Stimulated activated CD8-positive, alpha-beta memory T cell treated with anti-CD3 and anti-CD28 coated beads, Interleukin-4, amount 100 ng/mL, for 1 hour (primary cell): Measurements from ENCODE around the gene SIX3.

Experiments
- DNase-seq, 2 donors: peaks; one replicate each; pipeline ENCODE4 v3.0.0-alpha.2; 2020; ENCODE audit warnings: low read depth in 2 of 2, low spot score in 1 of 2

The SIX3 gene

DNA sequence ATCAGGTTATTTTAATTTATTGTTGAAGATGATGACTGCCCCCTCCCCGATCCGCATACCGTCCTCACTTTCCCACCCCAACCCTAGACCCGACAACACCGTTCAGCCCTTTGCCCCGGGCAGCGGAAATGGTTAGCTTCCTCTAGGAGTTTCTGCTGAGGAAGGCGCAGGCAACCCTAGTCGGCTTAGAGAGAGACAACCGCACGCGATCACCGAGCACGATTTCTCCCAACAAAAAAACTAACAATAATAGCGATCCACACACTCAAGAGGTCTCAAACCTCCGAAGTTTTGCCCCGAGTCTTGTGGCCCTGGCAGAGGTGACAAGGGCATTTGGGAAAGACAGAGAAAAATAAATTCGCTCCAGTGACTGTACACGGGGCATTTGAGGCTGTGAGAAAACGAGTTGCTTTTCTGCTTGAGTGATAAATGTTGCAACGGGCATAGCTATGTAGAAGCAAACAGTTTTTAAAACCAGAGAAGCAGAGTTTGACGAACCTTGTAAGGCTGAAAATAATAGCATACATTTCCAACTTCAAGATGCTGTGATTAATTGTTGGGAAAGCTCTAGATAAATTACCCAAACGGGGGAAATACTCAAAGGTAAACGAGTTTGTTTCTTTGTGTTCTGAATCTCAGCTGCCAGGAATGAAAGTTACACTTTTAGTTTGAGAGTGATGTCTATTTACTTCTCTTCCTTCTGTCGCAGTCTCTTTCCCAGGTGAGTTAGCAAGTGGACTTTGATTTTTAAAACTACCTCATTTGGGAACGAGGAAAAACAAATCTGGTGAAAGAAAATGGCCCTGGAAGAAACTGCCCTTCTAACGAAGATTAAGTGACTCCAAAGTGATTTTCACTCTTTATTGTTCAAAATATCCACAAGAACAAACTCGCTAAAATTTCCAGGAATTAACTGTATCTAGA lies 11.0 kb upstream of the SIX3 start:
- no peak for DNase-seq

GRCh38 chr2:44931198-44931780 lies 10.2 kb upstream of the SIX3 start:
- DNase-seq, result no peak

DNA sequence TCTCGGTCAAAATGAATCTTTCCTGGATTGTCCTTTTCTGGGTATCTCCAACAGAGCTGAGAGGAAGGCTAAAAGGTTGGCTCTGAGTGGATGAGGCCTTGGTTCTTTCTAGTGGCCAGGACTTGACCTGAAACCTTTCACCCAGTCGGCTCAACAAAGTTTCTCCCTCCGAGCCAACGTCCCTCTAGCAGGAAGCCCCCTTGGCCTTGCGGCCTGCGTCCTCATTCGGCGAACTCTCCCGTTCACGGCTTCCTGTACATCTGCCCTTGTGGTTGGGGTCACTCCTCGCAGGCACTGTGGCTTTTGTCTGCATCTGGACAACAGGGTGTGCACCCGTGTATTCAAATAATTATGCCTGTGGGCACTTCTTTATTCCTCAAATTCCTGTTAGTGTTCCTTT lies 9.4 kb upstream of the SIX3 start:
- DNase-seq, result no peak

- DNase-seq, result no peak
Measured at GRCh38 chr2:44932564-44933392, 8.7 kb upstream of the SIX3 start.

DNA sequence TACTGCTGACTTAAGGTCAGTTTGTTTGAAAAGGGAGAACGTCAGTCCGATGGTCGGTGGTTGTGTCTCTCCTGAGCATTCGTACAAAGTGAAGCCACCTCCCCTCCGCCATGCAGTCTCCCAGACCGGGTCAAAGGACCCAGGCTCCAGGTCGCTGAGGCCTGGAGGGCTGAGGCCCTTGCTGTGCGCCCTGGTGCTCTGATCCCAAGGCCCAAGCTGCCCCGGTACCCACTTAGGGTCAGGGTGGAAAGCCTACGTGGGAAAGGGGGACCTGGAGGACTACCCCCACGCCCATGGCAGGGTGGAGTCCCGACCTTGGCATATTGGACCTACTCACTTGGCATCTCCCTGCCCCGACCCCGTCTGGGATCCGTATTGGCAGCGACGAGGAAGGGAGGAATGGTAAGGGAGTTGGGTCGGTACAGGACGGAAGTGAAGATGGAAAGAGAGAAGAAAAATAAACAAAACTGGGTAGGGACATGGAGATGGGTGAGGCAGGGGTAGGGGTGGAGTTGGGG lies 8.0 kb upstream of the SIX3 start:
- no peak for DNase-seq

DNA sequence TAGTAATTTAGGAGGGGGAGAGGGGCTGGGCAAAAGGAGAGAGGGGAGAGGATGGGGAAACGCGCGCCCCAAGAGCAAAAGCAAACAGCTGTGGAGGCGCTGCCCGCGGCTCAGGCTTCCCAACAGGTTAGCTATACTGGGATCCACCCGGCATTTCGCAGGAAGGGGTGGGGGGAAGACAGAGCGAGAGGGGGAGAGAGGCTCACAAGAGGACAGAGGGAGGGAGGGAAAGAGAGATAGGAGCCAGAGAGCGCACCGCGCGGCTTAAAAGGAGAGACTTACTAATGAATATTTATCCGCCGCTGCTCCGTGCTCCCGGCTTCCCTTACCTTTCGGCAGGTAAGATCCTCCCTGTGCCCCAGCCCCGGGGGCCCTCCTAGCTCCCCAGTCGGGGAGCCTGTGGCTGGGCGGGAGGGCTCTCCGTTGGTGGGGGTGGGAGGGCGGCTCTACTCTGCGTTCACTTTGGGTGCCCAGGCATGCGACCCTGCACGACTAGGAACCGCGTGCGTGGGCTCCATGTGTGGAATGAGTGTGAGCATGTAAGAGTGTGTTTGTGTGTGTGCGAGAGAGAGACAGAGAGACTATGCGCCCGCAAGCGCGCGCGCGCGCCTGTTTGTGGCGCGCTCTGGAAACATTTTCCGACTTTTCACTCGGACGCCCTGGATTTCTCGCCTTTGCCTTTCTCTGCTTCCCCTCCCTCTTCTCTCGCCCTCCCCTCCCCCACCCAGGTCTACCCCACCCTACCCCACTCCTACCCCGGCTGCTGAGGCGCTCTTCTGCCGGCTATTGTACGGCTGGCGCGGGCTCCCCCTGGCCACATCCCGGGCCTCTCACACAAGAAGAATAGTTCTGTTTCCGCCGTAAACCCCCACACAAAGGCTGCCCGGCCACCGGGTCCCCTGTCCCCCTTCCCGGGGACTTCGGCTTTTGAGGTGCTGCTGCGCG lies 7.2 kb upstream of the SIX3 start:
- no peak for DNase-seq

GRCh38 chr2:44934983-44935728 lies 6.3 kb upstream of the SIX3 start:
- DNase-seq, result no peak

DNA sequence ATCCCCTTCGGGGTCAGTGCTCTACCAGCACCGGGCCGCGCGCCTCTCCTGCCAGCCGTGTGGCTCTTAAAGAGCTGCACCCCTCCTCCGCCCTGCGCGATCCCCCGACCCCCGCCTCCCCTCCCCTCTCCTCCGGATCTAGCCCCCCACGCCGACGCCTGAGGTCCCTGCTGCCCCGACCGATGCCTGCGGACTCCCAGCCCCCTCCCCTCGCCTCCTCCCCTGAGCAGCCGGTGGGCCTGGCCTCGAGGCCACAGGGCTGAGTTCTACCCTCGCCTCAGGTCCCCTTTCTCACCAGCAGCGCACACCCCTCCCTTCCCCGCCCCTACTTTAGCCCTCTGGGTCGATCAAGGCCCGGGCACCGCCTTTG lies 5.8 kb upstream of the SIX3 start:
- DNase-seq, result no peak

DNA sequence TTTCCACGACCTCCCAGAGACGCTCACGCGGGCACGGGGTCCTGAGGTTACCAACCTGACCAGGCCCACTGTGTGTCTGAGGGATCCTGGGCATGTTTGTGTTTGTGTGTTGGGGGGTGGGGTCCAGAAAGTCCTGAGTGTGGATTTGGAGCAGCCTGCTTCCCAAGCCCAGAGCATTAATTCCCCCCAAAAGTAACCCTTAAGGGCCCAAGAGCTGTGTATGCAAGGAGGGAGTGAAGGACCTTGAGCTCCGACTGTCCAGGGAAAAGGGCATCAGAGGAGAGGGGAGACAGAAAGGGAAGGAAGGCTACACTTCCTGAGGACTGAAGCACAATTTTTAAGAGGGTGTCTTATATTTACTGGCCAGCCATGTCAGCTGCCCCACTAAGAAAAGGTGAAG lies 5.2 kb upstream of the SIX3 start:
- no peak for DNase-seq

GRCh38 chr2:44936715-44937687 lies 4.5 kb upstream of the SIX3 start:
- DNase-seq, result no peak

DNA sequence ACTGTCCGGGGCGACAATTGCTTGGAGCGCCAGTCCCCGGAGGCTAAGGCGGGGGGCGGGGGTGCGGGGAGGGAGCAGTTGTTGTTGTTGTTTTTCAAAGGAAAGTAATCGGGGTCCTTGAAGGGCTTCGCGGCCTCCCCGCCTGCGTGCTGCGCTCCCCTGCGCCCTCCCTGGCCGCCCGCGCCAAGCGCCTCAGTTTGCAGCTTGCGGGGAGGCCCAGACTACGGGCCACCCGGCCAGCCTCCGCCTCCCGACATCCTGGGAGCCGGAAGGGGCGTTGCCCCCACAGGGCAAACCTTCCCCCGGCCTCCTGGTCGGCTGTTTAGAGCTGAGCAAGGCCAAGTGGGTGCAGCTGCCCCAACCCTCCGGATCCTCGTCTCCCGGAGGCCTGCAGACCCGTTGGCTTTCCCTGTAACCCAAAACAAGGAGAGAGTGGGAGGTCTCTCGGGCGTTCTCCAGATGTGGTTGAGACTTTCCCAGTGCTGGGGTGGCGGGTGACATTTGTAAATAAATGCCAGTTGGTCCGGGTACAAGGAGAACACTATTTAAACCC lies 3.7 kb upstream of the SIX3 start:
- no peak for DNase-seq

DNA sequence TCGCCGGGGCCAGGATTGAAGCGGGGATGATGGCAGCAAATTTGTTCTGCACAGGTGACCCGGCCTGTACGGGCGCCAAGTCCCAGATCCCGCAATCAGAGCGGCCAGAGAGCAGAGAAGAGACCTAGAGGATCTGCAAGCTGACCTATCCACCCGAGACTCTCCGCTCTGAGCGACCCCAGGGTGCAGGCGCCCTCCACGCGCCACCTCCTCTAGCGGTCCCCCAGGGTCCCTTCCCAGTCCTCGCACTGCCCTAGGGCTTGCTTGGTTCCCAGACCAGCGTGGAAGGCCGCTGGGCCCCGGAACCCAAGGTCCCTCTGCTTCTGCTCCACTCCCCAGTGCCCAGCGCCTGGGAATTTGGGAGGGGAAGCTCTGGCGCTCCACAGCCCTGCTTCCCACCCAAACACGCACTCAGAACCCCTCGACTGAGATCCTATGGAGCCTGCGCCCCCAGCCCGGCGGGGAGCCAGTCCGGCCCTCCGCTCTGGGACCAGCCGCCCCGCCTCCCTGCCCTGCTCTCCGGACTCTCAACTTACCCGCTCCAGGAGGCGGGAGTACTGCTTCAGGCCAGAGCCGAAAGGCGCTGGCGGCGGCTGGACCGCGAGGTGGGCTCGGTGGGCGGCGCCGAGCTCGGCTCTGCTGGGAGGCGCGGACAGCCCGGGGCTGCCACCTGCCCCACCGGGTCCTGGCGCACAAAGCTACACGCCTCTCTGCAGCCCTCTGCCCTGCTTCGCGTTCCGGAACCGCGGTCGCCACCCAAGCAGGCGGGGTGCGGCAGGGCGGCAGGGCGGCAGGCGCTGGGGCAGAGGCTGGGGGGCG lies 3.0 kb upstream of the SIX3 start:
- DNase-seq, result no peak

- DNase-seq, result no peak
Measured at GRCh38 chr2:44939106-44940048, 2.1 kb upstream of the SIX3 start.

- no peak for DNase-seq
Measured at GRCh38 chr2:44940049-44940494, 1.4 kb upstream of the SIX3 start.

- no peak for DNase-seq
Measured at GRCh38 chr2:44940732-44941464, 604 bp upstream of the SIX3 start.
